NK-92 (cell line): ENCODE data around the gene KAZN.

Experiments used
- DNase-seq: peaks from one replicate; lab custom pipeline; 2025; ENCODE audit not compliant: unreplicated experiment; lab: John Stamatoyannopoulos, UW

Gene KAZN

GRCh38 chr1:15067148-15067547 is 468.7 kb downstream of the KAZN start:
- DNase-seq = no peak

- DNase-seq = no peak
Observed at GRCh38 chr1:15068152-15068551, 469.7 kb downstream of the KAZN start.

GRCh38 chr1:15068997-15069396 is 470.5 kb downstream of the KAZN start:
- DNase-seq = no peak

- no peak for DNase-seq
Observed at GRCh38 chr1:15070145-15070748, 471.8 kb downstream of the KAZN start.

GRCh38 chr1:15071936-15072335 is 473.5 kb downstream of the KAZN start:
- DNase-seq = no peak

GRCh38 chr1:15073799-15074308 is 475.4 kb downstream of the KAZN start:
- no peak for DNase-seq

- no peak for DNase-seq
Observed at GRCh38 chr1:15075175-15075574, 476.7 kb downstream of the KAZN start.

GRCh38 chr1:15075817-15076216 is 477.3 kb downstream of the KAZN start:
- DNase-seq = no peak

GRCh38 chr1:15076807-15077206 is 478.3 kb downstream of the KAZN start:
- no peak for DNase-seq

GRCh38 chr1:15077384-15077783 is 478.9 kb downstream of the KAZN start:
- DNase-seq = no peak

GRCh38 chr1:15080328-15081007 is 482.0 kb downstream of the KAZN start:
- no peak for DNase-seq

- DNase-seq = no peak
Observed at GRCh38 chr1:15081102-15081501, 482.6 kb downstream of the KAZN start.

GRCh38 chr1:15083578-15083977 is 485.1 kb downstream of the KAZN start:
- no peak for DNase-seq

GRCh38 chr1:15088281-15088971 is 489.9 kb downstream of the KAZN start:
- no peak for DNase-seq

GRCh38 chr1:15089258-15089992 is 490.9 kb downstream of the KAZN start:
- DNase-seq = no peak

- DNase-seq = no peak
Observed at GRCh38 chr1:15090373-15090772, 491.9 kb downstream of the KAZN start.

- no peak for DNase-seq
Observed at GRCh38 chr1:15094056-15094455, 495.6 kb downstream of the KAZN start.

GRCh38 chr1:15094719-15095495 is 496.4 kb downstream of the KAZN start:
- DNase-seq = no peak

GRCh38 chr1:15095496-15095875 is 497.0 kb downstream of the KAZN start:
- DNase-seq = no peak

- no peak for DNase-seq
Observed at GRCh38 chr1:15096293-15096692, 497.8 kb downstream of the KAZN start.
